C4-2B (cell line): ENCODE measurements around the gene VPS33A.

ENCODE experiments used
- H3K27ac ChIP-seq: fragments of 450-650 bp; 2 replicates; pipeline ENCODE4 v1.5.1; 2017
- CTCF ChIP-seq: fragments of 450-650 bp; conservative IDR thresholded peaks from 2 replicates; pipeline ENCODE4 v1.5.1; 2017; ENCODE audit warnings: mild to moderate bottlenecking
- ZFX ChIP-seq: fragments of 450-650 bp; IDR thresholded peaks from 2 replicates; pipeline ENCODE4 v1.6.1; 2017

The VPS33A gene

DNA sequence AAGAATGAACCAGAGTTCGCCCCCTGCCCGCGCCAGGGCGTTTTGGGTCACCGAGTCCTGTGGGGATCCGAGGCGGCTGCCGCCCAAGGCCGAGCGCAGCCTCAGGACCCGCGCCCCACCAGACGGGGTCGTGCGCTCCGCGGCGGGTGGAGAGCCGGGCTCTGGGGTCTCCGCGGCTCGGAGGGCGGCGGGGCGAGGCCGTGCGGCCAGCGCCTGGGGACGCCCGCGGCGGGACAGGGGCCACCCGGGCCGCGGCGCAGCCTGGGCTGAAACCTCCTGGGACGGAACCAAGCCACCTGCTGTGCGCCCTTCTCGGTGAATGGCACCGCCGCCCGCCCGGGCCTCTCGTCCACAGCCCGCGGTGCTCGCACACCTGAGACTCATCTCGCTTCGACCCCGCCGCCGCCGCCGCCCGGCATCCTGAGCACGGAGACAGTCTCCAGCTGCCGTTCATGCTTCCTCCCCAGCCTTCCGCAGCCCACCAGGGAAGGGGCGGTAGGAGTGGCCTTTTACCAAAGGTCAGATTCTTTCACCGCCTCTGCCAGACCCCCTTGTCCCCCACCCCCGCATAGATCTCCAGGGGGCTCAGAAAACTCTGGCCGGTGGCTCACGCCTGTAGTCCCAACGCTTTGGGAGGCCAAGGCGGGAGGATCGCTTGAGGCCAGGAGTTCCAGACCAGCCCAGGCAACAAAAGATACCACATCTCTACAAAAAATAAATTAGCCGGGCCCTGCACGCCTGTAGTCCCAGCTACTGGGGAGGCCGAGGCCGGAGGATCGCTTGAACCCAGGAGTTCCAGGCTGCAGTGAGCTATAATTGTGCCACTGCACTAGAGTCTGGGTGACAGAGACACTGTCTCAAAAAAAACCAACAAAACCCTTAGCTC is 61.9 kb downstream of the VPS33A start:
- no peak for TF ChIP-seq ZFX
- TF ChIP-seq CTCF, result no peak
- H3K27ac ChIP-seq, result peak overlapping the region; percentile 66

- TF ChIP-seq CTCF, result no peak
- TF ChIP-seq ZFX, result 0 out of 2 replicates have a peak, but pooled peaks have one; percentile 27
Observed at GRCh38 chr12:122203301-122204166, 62.8 kb downstream of the VPS33A start, which contains the start of gene B3GNT4. B3GNT4 (plus strand) TSS chr12:122203709; CDS start chr12:122204619, 910 bp downstream.

GRCh38 chr12:122202811-122203210 is 63.5 kb downstream of the VPS33A start:
- H3K27ac ChIP-seq, result peak overlapping the region; percentile 66

More at GRCh38 chr12:122203301-122204166, 62.8 kb downstream of the VPS33A start, which contains the start of gene B3GNT4:
- peak within 1 kb of the TSS; percentile 66 for H3K27ac ChIP-seq

- no peak overlapping the region for H3K27ac ChIP-seq
- no peak for TF ChIP-seq ZFX
- TF ChIP-seq CTCF, result no peak
Observed at GRCh38 chr12:122202017-122202416, 64.3 kb downstream of the VPS33A start.

GRCh38 chr12:122201381-122201780 is 64.9 kb downstream of the VPS33A start:
- TF ChIP-seq ZFX (no peak), CTCF (no peak)

DNA sequence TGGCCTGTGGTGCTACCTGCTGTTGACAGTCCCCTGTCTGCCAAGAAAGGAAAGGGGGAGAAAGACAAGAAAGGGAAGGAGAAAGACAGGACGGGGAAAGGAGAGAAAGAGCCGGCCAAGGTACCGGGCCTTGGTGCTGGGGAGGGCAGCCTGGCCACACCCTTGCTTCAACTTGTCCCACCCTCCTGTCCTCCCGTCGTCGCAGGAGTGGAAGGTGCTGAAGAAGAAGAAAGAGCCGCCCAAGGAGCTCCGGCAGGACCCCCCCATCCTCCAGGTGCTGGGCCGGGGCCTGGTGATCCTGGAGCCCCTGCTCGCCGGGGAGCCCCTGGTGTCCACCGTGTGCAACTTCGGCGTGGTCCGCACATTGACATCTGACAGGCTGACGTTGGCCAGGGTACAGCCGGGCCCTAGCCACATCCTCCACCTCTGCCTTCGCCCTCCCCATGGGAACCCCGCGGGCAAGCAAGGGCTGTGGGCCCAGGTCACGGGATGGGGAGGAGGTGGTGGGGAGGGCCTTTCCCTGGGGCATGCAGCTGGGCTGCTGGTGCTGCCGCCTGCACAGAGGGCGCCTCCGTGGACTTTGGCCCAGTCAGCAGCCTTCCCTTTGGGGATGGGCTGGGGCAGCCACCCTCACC is 65.6 kb downstream of the VPS33A start:
- H3K27ac ChIP-seq, result no peak overlapping the region
- TF ChIP-seq ZFX (no peak), CTCF (no peak)

More at GRCh38 chr12:122201381-122201780, 64.9 kb downstream of the VPS33A start:
- H3K27ac ChIP-seq, result no peak overlapping the region
